ENCODE results near the gene ZCCHC14.
"Not testable (repeated sequence)": the region's sequence is repeated elsewhere in the genome, so short reads cannot be mapped to it uniquely, and the experiment has no call there.

ZCCHC14 gene

GRCh38 chr16:87524407-87524806 is 31.6 kb upstream of the ZCCHC14 start:
- no peak for DNase-seq (ENCODE audit: low read depth in 2 of 2)

DNA sequence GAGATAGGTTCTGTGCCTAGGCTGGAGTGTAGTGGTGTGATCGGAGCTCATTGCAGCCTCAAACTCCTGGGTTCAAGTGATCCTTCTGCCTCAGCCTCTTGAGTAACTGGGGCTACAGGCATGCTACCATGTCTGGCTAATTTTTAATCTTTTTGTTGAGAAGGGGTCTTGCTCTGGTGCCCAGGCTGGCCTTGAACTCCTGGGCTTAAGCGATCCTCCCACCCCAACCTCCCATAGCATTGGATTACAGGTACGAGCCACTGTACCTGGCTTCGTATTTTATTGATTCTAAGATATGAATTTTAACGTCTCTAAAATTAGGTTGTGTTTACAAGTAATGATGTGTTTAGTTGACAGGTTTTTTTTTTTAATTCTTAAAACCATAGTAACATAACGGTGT is 30.8 kb upstream of the ZCCHC14 start:
- DNase-seq (ENCODE audit: low read depth in 2 of 2) = not testable (repeated sequence)

- not testable (repeated sequence) for DNase-seq (ENCODE audit: low read depth in 2 of 2)
These were observed 28.9 kb upstream of the ZCCHC14 start for GRCh38 chr16:87521764-87522163.

GRCh38 chr16:87519170-87519569 is 26.3 kb upstream of the ZCCHC14 start:
- not testable (repeated sequence) for DNase-seq (ENCODE audit: low read depth in 2 of 2)

- not testable (repeated sequence) for DNase-seq (ENCODE audit: low read depth in 2 of 2)
These were observed 25.7 kb upstream of the ZCCHC14 start for GRCh38 chr16:87518430-87519051.

- DNase-seq (ENCODE audit: low read depth in 2 of 2) = not testable (repeated sequence)
These were observed 25.0 kb upstream of the ZCCHC14 start for GRCh38 chr16:87517610-87518429.

DNA sequence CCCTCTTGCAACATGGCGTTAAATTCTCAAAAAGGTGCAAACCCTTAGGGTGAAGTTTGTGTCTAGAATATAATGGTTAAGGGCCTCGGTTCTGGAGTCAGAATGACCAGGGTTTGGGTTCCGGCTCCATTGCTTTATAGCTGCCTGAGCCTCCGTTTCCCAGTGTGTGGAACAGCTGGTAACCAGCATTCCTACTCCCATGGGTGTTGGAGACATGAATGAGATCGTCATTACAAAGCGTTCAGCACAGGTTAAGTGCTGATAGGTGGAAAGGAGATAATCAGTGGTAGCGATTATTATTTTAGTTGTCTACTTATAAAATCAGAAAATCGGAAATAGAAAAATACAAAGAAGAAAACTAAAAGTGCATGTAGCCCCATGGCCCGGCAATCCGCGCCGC is 23.5 kb upstream of the ZCCHC14 start:
- DNase-seq (ENCODE audit: low read depth in 2 of 2) = no peak

DNA sequence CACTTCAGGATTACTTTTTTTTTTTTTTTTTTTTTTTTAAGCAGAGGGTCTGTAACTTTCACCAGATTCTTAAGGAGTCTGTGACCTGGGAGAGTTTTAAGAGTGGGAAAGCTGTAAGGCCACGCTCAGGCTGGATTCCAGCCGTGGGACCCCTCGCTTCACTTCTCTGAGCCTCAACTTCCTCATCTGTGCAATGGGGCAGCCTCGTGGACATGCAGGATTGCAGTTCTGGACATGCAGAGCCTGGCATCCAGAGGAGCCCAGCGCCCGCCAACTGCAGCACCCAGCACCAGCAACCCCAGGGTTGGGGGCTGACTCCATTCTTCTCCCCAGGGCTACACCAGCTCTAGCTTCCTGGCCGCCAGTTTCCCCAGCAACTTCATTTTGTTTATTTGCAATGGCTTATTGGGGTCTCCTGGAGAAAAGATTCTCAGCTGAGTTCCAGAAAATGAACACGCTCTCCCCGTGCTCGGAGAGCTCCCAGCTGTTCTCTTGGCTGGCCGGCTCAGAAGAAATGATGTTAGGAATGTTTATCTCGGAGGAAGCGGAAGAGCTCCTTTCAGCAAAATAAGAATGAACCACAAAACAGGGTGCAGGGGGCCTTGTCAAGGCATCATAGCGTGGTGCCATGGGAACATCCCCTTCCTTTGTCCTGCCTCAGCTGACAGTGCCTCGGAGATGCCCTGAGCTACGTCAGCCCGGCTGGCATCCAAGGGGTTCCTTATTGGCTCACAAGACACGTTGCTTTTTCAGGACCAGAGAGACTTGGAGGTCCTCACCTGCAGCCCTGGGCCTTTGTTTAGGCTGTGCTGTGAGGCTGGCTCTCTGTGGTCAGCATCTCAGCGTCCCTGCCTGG is 22.9 kb upstream of the ZCCHC14 start:
- no peak for DNase-seq (ENCODE audit: low read depth in 2 of 2)

DNA sequence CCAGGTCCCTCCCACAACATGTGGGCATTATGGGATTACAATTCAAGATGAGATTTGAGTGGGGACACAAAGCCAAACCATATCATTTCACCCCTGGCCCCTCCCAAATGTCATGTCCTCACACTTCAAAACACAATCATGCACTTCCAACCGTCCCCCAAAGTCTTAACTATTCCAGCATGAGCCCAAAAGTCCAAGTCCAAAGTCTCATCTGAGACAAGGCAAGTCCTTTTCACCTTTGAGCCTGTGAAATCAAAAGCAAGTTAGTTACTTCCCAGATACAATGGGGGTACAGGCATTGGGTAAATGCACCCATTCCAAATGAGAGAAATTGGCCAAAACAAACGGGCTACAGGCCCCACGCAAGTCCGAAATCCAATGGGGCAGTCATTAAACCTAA is 17.0 kb upstream of the ZCCHC14 start:
- not testable (repeated sequence) for DNase-seq (ENCODE audit: low read depth in 2 of 2)

GRCh38 chr16:87507351-87508069 is 14.7 kb upstream of the ZCCHC14 start:
- no peak for DNase-seq (ENCODE audit: low read depth in 2 of 2)

- DNase-seq (ENCODE audit: low read depth in 2 of 2) = no peak
These were observed 13.9 kb upstream of the ZCCHC14 start for GRCh38 chr16:87506423-87507350.

GRCh38 chr16:87505834-87506233 is 13.0 kb upstream of the ZCCHC14 start:
- DNase-seq (ENCODE audit: low read depth in 2 of 2) = no peak

- DNase-seq (ENCODE audit: low read depth in 2 of 2) = not testable (repeated sequence)
These were observed 10.6 kb upstream of the ZCCHC14 start for GRCh38 chr16:87503232-87503937.

GRCh38 chr16:87502308-87502969 is 9.6 kb upstream of the ZCCHC14 start:
- no peak for DNase-seq (ENCODE audit: low read depth in 2 of 2)

DNA sequence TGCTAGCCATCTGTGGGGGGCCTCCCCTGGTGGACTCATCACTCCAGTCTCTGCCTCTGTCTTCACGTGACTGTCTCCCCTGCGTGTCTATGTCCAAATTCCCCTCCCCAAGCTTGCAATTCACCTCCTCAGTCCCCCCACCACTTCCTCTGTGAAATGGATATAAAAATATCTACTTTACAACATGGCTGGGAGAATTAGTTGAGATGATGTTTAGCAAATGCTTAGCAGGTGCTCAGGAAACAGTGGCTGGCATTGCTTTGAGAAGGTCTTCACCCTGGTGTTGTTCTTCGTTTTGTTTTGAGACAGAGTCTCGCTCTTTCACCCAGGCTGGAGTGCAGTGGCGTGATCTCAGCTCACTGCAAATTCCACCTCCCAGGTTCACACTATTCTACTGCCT is 8.3 kb upstream of the ZCCHC14 start:
- no peak for DNase-seq (ENCODE audit: low read depth in 2 of 2)

DNA sequence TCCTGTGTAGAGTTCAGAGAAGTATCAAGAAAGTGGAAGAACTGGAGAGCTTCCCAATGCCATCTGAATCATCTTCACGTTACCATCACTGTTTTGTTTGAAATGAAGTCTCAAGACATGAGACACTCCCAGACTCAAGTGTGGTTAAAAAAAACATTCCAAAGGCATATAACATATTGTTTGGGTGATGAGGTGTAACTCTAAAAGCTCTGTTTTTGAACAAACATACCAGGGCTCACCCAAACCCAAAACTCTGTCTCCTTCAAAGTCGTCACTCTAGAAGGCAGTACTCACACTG is 6.3 kb upstream of the ZCCHC14 start:
- DNase-seq (ENCODE audit: low read depth in 2 of 2) = no peak

- DNase-seq (ENCODE audit: low read depth in 2 of 2) = no peak
These were observed 5.7 kb upstream of the ZCCHC14 start for GRCh38 chr16:87498324-87499188.

GRCh38 chr16:87497767-87498290 is 5.0 kb upstream of the ZCCHC14 start:
- not testable (repeated sequence) for DNase-seq (ENCODE audit: low read depth in 2 of 2)

All from stimulated activated CD4-positive, alpha-beta T cell treated with anti-CD3 and anti-CD28 coated beads, Interleukin-4, amount 100 ng/mL, for 48 hours (primary cell).